ENCODE data around the gene TMEM11.

- TF ChIP-seq, protein P1, sequence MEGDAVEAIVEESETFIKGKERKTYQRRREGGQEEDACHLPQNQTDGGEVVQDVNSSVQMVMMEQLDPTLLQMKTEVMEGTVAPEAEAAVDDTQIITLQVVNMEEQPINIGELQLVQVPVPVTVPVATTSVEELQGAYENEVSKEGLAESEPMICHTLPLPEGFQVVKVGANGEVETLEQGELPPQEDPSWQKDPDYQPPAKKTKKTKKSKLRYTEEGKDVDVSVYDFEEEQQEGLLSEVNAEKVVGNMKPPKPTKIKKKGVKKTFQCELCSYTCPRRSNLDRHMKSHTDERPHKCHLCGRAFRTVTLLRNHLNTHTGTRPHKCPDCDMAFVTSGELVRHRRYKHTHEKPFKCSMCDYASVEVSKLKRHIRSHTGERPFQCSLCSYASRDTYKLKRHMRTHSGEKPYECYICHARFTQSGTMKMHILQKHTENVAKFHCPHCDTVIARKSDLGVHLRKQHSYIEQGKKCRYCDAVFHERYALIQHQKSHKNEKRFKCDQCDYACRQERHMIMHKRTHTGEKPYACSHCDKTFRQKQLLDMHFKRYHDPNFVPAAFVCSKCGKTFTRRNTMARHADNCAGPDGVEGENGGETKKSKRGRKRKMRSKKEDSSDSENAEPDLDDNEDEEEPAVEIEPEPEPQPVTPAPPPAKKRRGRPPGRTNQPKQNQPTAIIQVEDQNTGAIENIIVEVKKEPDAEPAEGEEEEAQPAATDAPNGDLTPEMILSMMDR (conservative IDR thresholded peaks at IDR 0.05; ENCODE audit: low read length): 0 out of 2 replicates have a peak, but pooled peaks have one; percentile 15
- TF ChIP-seq EZH2phosphoT487 (IDR thresholded peaks at IDR 0.05; ENCODE audit: borderline replicate concordance, low read depth, low read length): no peak
These were observed 27.6 kb upstream of the TMEM11 start for GRCh38 chr17:21241564-21241963.
